SJSA1 (cell line): Measurements from ENCODE around the gene HTR2C. TPM values are rescaled to one million over a fixed set of nuclear protein-coding genes. Genes with fewer than 3 reads are reported as not detected.
"Not testable (repeated sequence)": the region's sequence is repeated elsewhere in the genome, so short reads cannot be mapped to it uniquely, and the experiment has no call there.

ENCODE experiments used
- DNase-seq, 2 experiments: peaks; one replicate each; pipeline ENCODE4 v3.0.0-alpha.2; 2015 to 2020; ENCODE audit warnings: low spot score in 2 of 2, low read depth in 1 of 2
- H3K27ac ChIP-seq: fragments of 250-450 bp; sonication (Bioruptor Pico); 2 replicates; pipeline ENCODE4 v1.5.1; 2020; ENCODE audit warnings: mild to moderate bottlenecking, moderate library complexity
- H3K27me3 ChIP-seq: fragments of 250-450 bp; sonication (Bioruptor Pico); replicated peaks from 2 replicates; pipeline ENCODE4 v1.5.1; 2020; ENCODE audit warnings: mild to moderate bottlenecking, moderate library complexity
- H3K36me3 ChIP-seq: fragments of 250-450 bp; sonication (Bioruptor Pico); 2 replicates; pipeline ENCODE4 v1.5.1; 2020; ENCODE audit warnings: mild to moderate bottlenecking
- H3K4me1 ChIP-seq: fragments of 250-450 bp; sonication (Bioruptor Pico); replicated peaks from 2 replicates; pipeline ENCODE4 v1.6.1; 2021; ENCODE audit warnings: mild to moderate bottlenecking
- H3K4me3 ChIP-seq: fragments of 250-450 bp; sonication (Bioruptor Pico); 2 replicates; pipeline ENCODE4 v1.5.1; 2020; ENCODE audit warnings: mild to moderate bottlenecking
- H3K9me3 ChIP-seq: fragments of 250-450 bp; sonication (Bioruptor Pico); replicated peaks from 2 replicates; pipeline ENCODE4 v1.5.1; 2020; ENCODE audit warnings: mild to moderate bottlenecking
- total RNA-seq: library from RNA; depleted of rRNA; stranded (reverse); fragments of >200 nt; shearing (Covaris generic); gene quantifications from 2 replicates; pipeline ENCODE4 v1.2.3, GENCODE V29; 2014

HTR2C gene
- total RNA-seq, 1 experiment from 2014 or later: not detected

DNA sequence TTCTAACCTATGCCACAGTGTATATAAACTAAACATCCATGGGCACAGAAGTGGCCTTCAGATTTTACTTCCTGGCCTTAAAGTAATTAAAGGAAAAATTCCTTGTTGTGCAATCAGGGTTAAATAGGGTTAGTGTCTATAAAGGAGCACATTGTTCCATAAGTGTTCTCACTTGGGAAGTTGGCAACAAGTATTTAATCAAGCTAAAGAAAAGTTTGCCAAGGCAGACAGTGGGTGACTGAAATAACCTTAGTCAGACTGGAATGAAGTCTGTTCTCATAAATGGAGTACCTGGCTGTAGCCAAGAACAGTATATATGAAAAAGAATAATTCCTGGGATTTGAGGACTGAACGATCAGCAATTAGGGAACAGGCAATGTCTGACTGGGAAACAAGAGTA lies 213.6 kb downstream of the HTR2C start:
- Histone ChIP-seq H3K4me3 (no peak overlapping the region), H3K27ac (no peak overlapping the region), H3K27me3 (no peaks in the 10 kb centered on the region), H3K36me3 (no peaks in the 10 kb centered on the region), H3K9me3 (no peaks in the 10 kb centered on the region), H3K4me1 (no peaks in the 10 kb centered on the region)
- DNase-seq: no peak

DNA sequence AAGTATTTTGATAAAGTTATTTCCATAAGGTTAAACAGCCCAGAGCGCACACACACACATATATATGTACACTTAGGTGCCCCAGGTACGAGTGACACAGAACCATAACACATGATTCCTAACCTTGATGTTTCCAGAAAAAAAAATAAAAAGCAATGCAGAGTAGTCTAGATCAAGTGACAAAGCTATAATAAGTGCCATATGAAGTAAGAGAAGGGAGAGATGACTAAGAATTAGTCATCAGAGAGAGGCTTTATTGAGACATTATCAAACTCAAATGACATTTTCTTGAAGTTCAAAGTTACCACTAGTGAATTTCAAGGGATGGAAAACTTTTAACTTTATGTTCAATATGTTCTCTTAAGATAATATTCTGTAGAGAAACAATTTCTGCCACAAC lies 215.0 kb downstream of the HTR2C start:
- Histone ChIP-seq H3K27me3 (no peaks in the 10 kb centered on the region), H3K9me3 (no peaks in the 10 kb centered on the region), H3K4me3 (no peak overlapping the region), H3K36me3 (no peaks in the 10 kb centered on the region), H3K27ac (no peak overlapping the region), H3K4me1 (no peaks in the 10 kb centered on the region)
- no peak for DNase-seq

DNA sequence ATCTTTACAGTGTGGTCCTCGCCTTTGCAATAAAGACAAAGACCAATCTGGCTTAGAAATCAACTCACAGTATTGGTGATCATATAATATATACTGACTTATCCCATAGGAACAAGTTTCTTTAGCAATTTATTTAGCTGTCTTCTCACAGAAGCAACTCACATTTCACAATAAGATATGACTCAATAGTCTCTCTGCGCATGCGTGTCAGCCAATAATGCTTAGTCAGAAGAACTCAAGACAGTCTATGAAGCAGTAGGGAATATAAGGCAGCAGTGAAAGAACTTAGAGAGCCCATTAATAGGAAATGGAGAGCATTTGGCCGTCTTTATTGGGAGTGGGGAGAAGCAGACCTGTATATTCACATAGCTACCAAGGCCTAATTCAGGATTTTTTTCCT lies 216.8 kb downstream of the HTR2C start:
- Histone ChIP-seq H3K9me3 (no peaks in the 10 kb centered on the region), H3K27ac (no peak overlapping the region), H3K27me3 (no peaks in the 10 kb centered on the region), H3K36me3 (no peaks in the 10 kb centered on the region), H3K4me3 (no peak overlapping the region), H3K4me1 (no peaks in the 10 kb centered on the region)
- DNase-seq: no peak

DNA sequence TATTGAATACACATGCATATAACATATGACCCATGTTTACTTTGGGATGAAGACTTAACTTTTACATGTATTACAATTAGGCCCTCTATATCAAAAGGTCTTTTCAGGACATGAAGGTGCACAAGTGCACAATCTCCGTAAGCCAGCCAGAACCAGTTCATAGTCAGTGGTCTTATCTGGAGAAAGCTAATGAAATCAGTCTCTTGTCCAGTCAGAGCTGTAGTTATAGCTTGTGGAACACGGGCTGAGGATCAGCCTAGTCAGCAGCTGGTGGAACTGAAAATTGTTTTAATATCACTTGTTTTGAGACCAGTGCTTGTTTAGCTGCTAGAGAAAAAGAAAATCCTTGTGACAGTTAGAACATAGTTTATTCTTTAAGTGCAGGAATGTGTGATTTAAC lies 235.6 kb downstream of the HTR2C start:
- no peak for DNase-seq
- no peak overlapping the region for H3K4me3 ChIP-seq

DNA sequence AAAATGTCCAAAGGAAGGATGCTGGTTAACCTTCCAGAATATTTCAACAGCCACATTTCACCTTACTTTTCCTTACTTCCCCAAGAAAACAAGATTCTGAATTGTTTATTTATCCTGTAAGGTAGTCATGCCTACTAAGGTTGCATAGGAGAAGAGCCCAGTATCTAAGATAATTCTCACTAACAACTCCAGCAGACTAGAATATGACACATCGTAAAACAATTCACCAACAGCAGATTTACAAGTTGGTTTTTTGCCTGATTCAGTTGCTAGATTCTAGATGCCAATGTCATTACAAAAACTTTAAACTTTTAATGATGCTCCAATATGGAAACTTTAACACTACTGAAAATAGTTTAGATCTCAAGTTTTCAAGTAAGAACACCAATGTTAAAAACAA lies 257.2 kb downstream of the HTR2C start:
- H3K27ac ChIP-seq: no peak overlapping the region
- H3K4me1 ChIP-seq: no peaks in the 10 kb centered on the region
- no peaks in the 10 kb centered on the region for H3K9me3 ChIP-seq
- no peaks in the 10 kb centered on the region for H3K27me3 ChIP-seq
- H3K36me3 ChIP-seq: no peaks in the 10 kb centered on the region
- DNase-seq: no peak
- no peak overlapping the region for H3K4me3 ChIP-seq

More for the DNA sequence above, 235.6 kb downstream of the HTR2C start:
- H3K4me1 ChIP-seq: no peaks in the 10 kb centered on the region
- H3K27ac ChIP-seq: no peak overlapping the region
- no peaks in the 10 kb centered on the region for H3K27me3 ChIP-seq
- H3K36me3 ChIP-seq: no peaks in the 10 kb centered on the region
- H3K9me3 ChIP-seq: no peaks in the 10 kb centered on the region

DNA sequence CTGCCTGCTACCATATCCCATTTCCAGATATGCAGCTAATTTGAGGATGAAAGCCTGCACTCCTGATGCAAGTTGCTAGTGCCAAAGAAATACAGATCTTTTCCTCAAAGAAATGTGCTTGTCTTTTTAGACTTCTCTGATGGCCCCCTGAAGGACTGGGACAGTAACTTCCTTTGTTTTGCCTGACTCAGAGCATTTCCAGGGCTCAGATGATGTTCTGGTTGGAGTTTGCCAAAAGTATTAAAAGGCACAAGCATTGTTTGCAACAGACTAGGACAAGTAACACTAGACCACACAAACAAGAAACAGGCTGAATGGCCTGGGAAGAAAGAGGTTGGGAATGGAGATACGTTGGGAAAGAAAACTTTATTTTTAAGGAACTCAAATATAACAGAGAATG lies 258.3 kb downstream of the HTR2C start:
- Histone ChIP-seq H3K36me3 (no peaks in the 10 kb centered on the region), H3K9me3 (no peaks in the 10 kb centered on the region), H3K27me3 (no peaks in the 10 kb centered on the region), H3K27ac (no peak overlapping the region), H3K4me1 (no peaks in the 10 kb centered on the region), H3K4me3 (no peak overlapping the region)
- no peak for DNase-seq

DNA sequence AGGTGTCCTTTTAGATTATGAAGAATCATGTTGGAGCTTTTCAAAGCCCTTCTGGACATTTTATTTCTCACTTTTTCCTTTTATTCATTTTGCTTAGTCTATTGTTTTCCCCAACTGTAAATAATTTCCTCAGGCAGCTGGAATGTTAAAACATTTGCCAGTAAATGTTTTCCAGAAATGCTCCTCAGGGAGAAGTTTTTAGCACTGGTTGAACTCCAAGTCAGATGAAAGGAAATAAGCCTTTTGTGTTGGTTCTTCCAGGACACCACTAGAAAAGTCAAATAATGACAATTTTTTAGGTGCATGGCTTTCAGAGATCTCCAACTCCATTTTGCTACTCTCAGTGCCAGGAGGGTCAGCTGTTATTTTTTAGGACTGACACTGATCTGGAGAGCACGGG lies 305.6 kb downstream of the HTR2C start:
- no peak for DNase-seq
- Histone ChIP-seq H3K27me3 (no peaks in the 10 kb centered on the region), H3K36me3 (no peaks in the 10 kb centered on the region)

DNA sequence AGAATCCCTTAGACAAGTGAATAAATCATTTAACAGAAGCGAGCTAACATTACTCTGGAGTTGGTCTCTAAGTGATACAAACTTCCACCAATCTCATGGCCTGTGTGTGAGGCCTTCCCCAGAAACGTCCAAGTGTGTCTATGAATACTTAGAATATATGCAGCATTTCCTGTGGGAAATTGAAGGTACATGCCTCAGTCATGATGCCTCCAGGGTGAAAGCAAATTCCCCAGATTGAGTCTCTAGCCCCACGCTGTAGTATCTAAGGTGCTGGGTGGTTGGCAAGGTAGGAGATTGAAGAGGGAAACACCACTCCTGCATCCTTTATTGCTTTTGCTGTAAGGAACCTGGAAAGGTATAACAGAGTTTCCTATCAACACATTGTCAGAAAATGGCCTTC lies 319.7 kb downstream of the HTR2C start:
- Histone ChIP-seq H3K4me3 (no peak overlapping the region), H3K4me1 (no peaks in the 10 kb centered on the region), H3K36me3 (no peaks in the 10 kb centered on the region), H3K9me3 (no peaks in the 10 kb centered on the region), H3K27me3 (no peaks in the 10 kb centered on the region), H3K27ac (no peak overlapping the region)
- no peak for DNase-seq

More for the DNA sequence above, 305.6 kb downstream of the HTR2C start:
- no peaks in the 10 kb centered on the region for H3K9me3 ChIP-seq
- H3K27ac ChIP-seq: no peak overlapping the region
- no peaks in the 10 kb centered on the region for H3K4me1 ChIP-seq
- no peak overlapping the region for H3K4me3 ChIP-seq

DNA sequence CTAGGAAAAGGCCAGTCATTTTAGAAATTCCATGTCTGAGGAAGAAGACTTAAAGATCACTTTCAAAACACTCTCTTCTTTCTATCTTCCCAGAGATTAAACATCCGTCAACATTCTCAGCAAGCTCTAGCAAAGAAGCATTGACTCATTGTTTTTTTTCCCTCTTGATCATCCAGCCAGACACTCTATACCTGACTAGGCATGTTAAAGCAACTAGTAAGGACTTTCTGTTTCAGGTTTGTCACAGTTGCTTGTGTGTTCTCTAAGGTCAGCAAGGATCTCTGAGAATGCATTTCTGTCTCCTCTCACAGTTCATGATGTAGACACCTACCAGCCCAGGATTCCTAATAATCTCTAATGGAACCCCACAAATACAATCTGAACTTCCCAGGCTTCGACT lies 321.4 kb downstream of the HTR2C start:
- no peaks in the 10 kb centered on the region for H3K27me3 ChIP-seq
- no peak overlapping the region for H3K27ac ChIP-seq
- no peaks in the 10 kb centered on the region for H3K4me1 ChIP-seq
- no peak overlapping the region for H3K4me3 ChIP-seq
- H3K36me3 ChIP-seq: no peaks in the 10 kb centered on the region
- DNase-seq: no peak
- no peaks in the 10 kb centered on the region for H3K9me3 ChIP-seq

DNA sequence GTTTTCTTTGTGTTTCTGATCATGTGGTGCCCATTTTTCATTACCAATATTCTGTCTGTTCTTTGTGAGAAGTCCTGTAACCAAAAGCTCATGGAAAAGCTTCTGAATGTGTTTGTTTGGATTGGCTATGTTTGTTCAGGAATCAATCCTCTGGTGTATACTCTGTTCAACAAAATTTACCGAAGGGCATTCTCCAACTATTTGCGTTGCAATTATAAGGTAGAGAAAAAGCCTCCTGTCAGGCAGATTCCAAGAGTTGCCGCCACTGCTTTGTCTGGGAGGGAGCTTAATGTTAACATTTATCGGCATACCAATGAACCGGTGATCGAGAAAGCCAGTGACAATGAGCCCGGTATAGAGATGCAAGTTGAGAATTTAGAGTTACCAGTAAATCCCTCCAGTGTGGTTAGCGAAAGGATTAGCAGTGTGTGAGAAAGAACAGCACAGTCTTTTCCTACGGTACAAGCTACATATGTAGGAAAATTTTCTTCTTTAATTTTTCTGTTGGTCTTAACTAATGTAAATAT lies 323.2 kb downstream of the HTR2C start:
- Histone ChIP-seq H3K4me3 (no peak overlapping the region), H3K36me3 (no peaks in the 10 kb centered on the region), H3K27me3 (no peaks in the 10 kb centered on the region), H3K27ac (no peak overlapping the region), H3K4me1 (no peaks in the 10 kb centered on the region), H3K9me3 (no peaks in the 10 kb centered on the region)
- DNase-seq: no peak

DNA sequence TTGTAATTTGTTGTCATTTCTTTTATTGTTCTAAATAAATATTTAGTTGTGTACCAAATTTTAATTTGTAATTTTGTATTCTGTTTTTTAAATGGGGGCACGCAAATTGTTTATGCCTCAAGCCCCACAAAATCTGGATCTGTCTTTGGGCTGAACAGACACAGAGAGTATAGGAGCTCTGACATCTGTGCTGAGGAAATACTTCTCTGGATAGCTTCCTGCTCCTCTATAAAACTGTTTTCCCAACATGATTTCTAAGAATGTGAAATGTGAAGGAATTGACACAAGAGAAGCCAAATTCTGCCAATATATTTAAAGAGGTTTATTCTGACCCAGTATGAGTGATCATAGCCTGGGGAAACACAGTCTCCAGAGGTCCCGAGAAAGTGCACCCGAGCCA lies 340.5 kb downstream of the HTR2C start:
- H3K9me3 ChIP-seq: no peaks in the 10 kb centered on the region
- no peak for DNase-seq
- no peaks in the 10 kb centered on the region for H3K27me3 ChIP-seq
- H3K4me3 ChIP-seq: no peak overlapping the region
- no peaks in the 10 kb centered on the region for H3K36me3 ChIP-seq
- H3K27ac ChIP-seq: no peak overlapping the region
- no peaks in the 10 kb centered on the region for H3K4me1 ChIP-seq

DNA sequence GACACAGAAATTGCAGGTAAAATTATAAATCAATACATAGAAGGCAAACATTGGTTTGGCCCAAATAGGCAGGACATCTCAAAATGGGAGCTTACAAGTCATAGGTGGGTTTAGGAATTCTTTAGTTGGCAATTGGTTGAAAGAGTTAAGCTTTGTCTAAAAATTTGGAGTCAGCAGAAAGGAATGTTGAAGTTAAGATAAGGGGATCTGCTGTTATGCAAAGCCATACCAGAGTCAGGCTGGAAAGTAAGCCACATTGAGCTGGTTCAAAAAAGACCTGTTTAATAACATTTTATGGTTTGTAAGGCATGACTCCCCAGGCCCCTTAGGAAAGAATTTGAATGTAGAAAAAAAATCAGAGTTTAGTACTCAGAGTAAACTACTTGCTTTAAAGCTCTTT lies 341.0 kb downstream of the HTR2C start:
- H3K27me3 ChIP-seq: no peaks in the 10 kb centered on the region
- no peak overlapping the region for H3K4me3 ChIP-seq
- H3K4me1 ChIP-seq: no peaks in the 10 kb centered on the region
- no peaks in the 10 kb centered on the region for H3K9me3 ChIP-seq
- H3K27ac ChIP-seq: no peak overlapping the region
- H3K36me3 ChIP-seq: no peaks in the 10 kb centered on the region
- no peak for DNase-seq

DNA sequence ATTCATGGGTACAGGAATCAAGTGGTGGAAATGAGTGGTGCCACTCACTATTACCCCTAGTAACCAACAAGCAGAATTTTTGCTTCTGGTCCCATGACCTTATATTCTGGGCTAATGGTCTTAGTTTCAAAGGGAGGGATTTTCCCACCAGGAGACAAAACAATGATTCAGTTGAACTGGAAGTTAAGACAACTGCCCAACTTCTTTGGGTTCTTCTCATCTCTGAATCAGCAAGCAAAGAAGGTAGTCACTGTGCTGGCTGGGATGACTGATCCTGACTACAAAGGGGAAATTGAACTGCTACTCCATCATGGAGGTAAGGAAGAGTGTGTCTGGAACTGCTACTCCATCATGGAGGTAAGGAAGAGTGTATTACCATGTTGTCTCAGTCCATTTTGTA lies 346.3 kb downstream of the HTR2C start:
- Histone ChIP-seq H3K4me3 (no peak overlapping the region), H3K27ac (no peak overlapping the region), H3K36me3 (no peaks in the 10 kb centered on the region), H3K27me3 (no peaks in the 10 kb centered on the region), H3K9me3 (no peaks in the 10 kb centered on the region), H3K4me1 (no peaks in the 10 kb centered on the region)
- no peak for DNase-seq

DNA sequence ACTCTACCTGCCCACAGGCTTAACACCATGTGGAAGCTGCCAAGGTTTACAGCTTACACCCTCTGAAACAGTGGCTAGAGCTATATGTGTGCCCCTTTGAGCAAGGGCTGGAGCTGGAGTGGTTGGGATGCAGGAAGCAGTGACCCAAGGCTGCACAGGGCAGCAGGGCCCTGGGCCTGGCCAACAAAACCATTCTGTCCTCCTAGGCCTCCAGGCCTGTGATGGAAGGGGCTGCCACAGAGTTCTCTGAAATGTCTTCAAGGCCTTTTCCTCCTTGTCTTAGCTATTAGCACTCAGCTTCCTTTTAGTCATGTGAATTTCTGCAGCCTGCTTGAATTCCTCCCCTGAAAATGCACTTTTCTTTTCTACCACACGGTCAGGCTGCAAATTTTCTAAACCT lies 348.7 kb downstream of the HTR2C start:
- no peak overlapping the region for H3K27ac ChIP-seq
- H3K4me1 ChIP-seq: no peaks in the 10 kb centered on the region
- no peak for DNase-seq
- H3K36me3 ChIP-seq: no peaks in the 10 kb centered on the region
- H3K27me3 ChIP-seq: no peaks in the 10 kb centered on the region
- H3K9me3 ChIP-seq: no peaks in the 10 kb centered on the region
- H3K4me3 ChIP-seq: no peak overlapping the region

DNA sequence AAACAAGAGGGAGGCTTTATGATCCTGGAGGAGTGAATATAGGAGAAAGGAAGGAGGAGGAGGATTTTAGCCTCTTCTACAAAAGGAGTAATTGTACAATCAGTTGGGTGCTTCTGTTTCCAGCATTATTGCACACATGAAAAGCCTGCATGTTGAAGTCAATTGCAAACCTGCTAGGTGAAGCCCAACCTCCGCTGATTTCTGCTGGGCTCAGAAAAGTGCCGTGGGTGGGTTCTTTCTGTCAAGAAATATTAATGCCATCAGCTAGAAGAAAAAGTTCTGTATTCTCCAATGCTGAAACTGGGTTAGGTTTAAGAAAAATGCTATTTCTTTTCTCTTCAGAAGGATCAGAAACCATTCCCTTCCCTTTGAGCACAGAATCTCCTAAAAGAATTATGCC lies 349.4 kb downstream of the HTR2C start:
- not testable (repeated sequence) for H3K4me3 ChIP-seq, H3K36me3 ChIP-seq, H3K27me3 ChIP-seq, H3K9me3 ChIP-seq, DNase-seq, H3K4me1 ChIP-seq, H3K27ac ChIP-seq
